GM19025 (cell line): Measurements from ENCODE around the gene APPBP2.

ENCODE experiments used
- ATAC-seq: cut with Tn5 transposase; IDR thresholded peaks from one replicate; pipeline ENCODE4 v1.9.1; 2021; ENCODE audit warnings: mild to moderate bottlenecking, low read depth, moderate library complexity; ENCODE audit not compliant: unreplicated experiment

Gene APPBP2

GRCh38 chr17:60406887-60407286, 119.2 kb downstream of the APPBP2 start:
- no peak for ATAC-seq

- no peak for ATAC-seq
Observed at GRCh38 chr17:60403962-60404361, 122.1 kb downstream of the APPBP2 start.

- ATAC-seq, result no peak
Observed at GRCh38 chr17:60403523-60403810, 122.6 kb downstream of the APPBP2 start.

- no peak for ATAC-seq
Observed at GRCh38 chr17:60401819-60402218, 124.2 kb downstream of the APPBP2 start.

- no peak for ATAC-seq
Observed at GRCh38 chr17:60398227-60398959, 127.6 kb downstream of the APPBP2 start.

- ATAC-seq, result no peak
Observed at GRCh38 chr17:60396412-60396811, 129.6 kb downstream of the APPBP2 start.

GRCh38 chr17:60395508-60396065, 130.5 kb downstream of the APPBP2 start:
- ATAC-seq, result no peak

GRCh38 chr17:60393840-60394723, 132.0 kb downstream of the APPBP2 start:
- no peak for ATAC-seq
